Cardiac ventricle fibroblast (primary cell): Measurements from ENCODE around the gene HLCS. TPM values are rescaled to one million over a fixed set of nuclear protein-coding genes. Genes with fewer than 3 reads are reported as not detected.

ENCODE experiments used
- total RNA-seq: library from RNA; depleted of rRNA; stranded (reverse); fragments of >200 nt; gene quantifications from 2 replicates; pipeline ENCODE4 v1.2.3, GENCODE V29; 2015

Gene HLCS
- 15.7 and 17.5 TPM in 2 replicates for total RNA-seq

GRCh38 chr21:36966066-36966820 is at the start of gene HLCS:
Gene HLCS (minus strand): TSS chr21:36966669. CDS start chr21:36966638, 31 bp downstream.

GRCh38 chr21:37006486-37007291 is 40.2 kb upstream of the HLCS start, which contains the start of gene RIPPLY3:
Gene RIPPLY3 (plus strand): TSS chr21:37006702. CDS start chr21:37006773, 71 bp downstream.

Other genes starting within 250 kb of the HLCS start
- not detected in 2 replicates for gene RIPPLY3, start 40.0 kb upstream of the HLCS start, total RNA-seq
- 12.7 and 21.5 TPM in 2 replicates for gene PIGP, start 106.4 kb upstream of the HLCS start, total RNA-seq
- 132 and 155 TPM in 2 replicates for gene TTC3, start 106.6 kb upstream of the HLCS start, total RNA-seq